Loucy (cell line): Measurements from ENCODE around the gene PDLIM4.

Source experiments
- H2AFZ ChIP-seq: fragments of 200-600 bp; sonication (generic); 2 replicates; pipeline ENCODE4 v1.6.0; 2016; ENCODE audit warnings: antibody characterized with exemption, mild to moderate bottlenecking, low read length, moderate library complexity
- H3F3A ChIP-seq: fragments of 200-600 bp; 2 replicates; pipeline ENCODE4 v1.6.0; 2016; ENCODE audit warnings: antibody characterized with exemption, low read depth, mild to moderate bottlenecking
- H3K27me3 ChIP-seq: fragments of 200-600 bp; sonication (generic); 2 replicates; pipeline ENCODE4 v1.6.1; 2014; ENCODE audit warnings: low read length, mild to moderate bottlenecking; ENCODE audit not compliant: insufficient read depth, poor library complexity, severe bottlenecking
- H3K36me3 ChIP-seq: fragments of 200-600 bp; sonication (generic); 2 replicates; pipeline ENCODE4 v1.6.1; 2016; ENCODE audit warnings: low read length; ENCODE audit not compliant: insufficient read depth
- H3K4me1 ChIP-seq: fragments of 200-600 bp; sonication (generic); 2 replicates; pipeline ENCODE4 v1.5.1; 2014; ENCODE audit warnings: low read length, mild to moderate bottlenecking; ENCODE audit not compliant: insufficient read depth, poor library complexity, severe bottlenecking
- H3K4me2 ChIP-seq: fragments of 200-600 bp; sonication (generic); 2 replicates; pipeline ENCODE4 v1.6.0; 2014; ENCODE audit warnings: antibody characterized with exemption, low read length, low read depth, mild to moderate bottlenecking; ENCODE audit not compliant: poor library complexity, severe bottlenecking
- H3K4me3 ChIP-seq: fragments of 200-600 bp; sonication (generic); 2 replicates; pipeline ENCODE4 v1.5.1; 2014; ENCODE audit warnings: low read length, mild to moderate bottlenecking, mixed read lengths; ENCODE audit not compliant: poor library complexity, severe bottlenecking
- H3K79me2 ChIP-seq: fragments of 200-600 bp; sonication (generic); 2 replicates; pipeline ENCODE4 v1.6.1; 2014; ENCODE audit warnings: low read length; ENCODE audit not compliant: insufficient read depth
- H3K9ac ChIP-seq: fragments of 200-600 bp; sonication (generic); 2 replicates; pipeline ENCODE4 v1.6.0; 2014; ENCODE audit warnings: mild to moderate bottlenecking, low read depth, low read length, moderate library complexity; ENCODE audit not compliant: poor library complexity, severe bottlenecking
- H3K9me2 ChIP-seq: fragments of 200-600 bp; sonication (generic); replicated peaks from 2 replicates; pipeline ENCODE4 v1.6.1; 2016; ENCODE audit warnings: low read depth, low read length, mixed read lengths
- H3K9me3 ChIP-seq: fragments of 200-600 bp; sonication (generic); 2 replicates; pipeline ENCODE4 v1.6.1; 2014; ENCODE audit warnings: mild to moderate bottlenecking, antibody characterized with exemption, low read length, low read depth; ENCODE audit not compliant: insufficient read depth
- H4K20me1 ChIP-seq: fragments of 200-600 bp; sonication (generic); 2 replicates; pipeline ENCODE4 v1.6.0; 2014; ENCODE audit warnings: antibody characterized with exemption, low read length, mild to moderate bottlenecking; ENCODE audit not compliant: insufficient read depth, poor library complexity, severe bottlenecking
- EZH2phosphoT487 ChIP-seq: fragments of 200-600 bp; IDR thresholded peaks from 2 replicates; pipeline ENCODE4 v1.6.1; 2018; ENCODE audit warnings: antibody characterized with exemption, mild to moderate bottlenecking, moderate library complexity, borderline replicate concordance
- TF ChIP-seq, protein P1 (sequence below): fragments of 200-600 bp; sonication (generic); conservative IDR thresholded peaks from 2 replicates; pipeline ENCODE4 v1.5.1; 2014; ENCODE audit warnings: mild to moderate bottlenecking, antibody characterized with exemption, low read length

The PDLIM4 gene

DNA sequence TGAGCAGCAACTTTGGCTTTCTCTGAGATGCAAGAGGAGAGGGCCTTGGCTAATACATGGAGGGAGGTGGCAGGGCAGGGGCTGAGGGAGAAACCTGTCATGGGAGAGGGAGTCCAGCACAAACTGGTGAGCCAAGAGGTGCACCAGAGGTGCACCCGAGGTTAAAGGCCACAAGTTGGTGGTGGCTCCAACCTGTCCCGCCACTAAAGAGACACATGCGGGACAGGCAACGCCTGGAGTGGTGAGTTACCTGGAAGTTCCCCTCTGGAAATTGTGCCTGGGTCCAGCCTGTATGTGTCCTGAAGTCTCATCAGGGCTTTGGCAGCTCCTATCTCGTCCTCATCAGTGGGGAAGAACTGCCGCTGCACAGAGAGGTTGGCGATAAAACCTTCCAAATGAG lies 43.8 kb upstream of the PDLIM4 start:
- Histone ChIP-seq H3K27me3 (no peaks in the 10 kb centered on the region), H3K36me3 (no peaks in the 10 kb centered on the region), H3K4me2 (no peak overlapping the region), H3F3A (no peaks in the 10 kb centered on the region), H3K4me1 (peaks cover 5% of the 10 kb centered on the region), H3K9me3 (no peaks in the 10 kb centered on the region), H3K79me2 (no peaks in the 10 kb centered on the region), H3K4me3 (no peak overlapping the region), H4K20me1 (no peaks in the 10 kb centered on the region), H2AFZ (no peak overlapping the region), H3K9me2 (no peaks in the 10 kb centered on the region), H3K9ac (no peak overlapping the region)
- TF ChIP-seq, protein P1, sequence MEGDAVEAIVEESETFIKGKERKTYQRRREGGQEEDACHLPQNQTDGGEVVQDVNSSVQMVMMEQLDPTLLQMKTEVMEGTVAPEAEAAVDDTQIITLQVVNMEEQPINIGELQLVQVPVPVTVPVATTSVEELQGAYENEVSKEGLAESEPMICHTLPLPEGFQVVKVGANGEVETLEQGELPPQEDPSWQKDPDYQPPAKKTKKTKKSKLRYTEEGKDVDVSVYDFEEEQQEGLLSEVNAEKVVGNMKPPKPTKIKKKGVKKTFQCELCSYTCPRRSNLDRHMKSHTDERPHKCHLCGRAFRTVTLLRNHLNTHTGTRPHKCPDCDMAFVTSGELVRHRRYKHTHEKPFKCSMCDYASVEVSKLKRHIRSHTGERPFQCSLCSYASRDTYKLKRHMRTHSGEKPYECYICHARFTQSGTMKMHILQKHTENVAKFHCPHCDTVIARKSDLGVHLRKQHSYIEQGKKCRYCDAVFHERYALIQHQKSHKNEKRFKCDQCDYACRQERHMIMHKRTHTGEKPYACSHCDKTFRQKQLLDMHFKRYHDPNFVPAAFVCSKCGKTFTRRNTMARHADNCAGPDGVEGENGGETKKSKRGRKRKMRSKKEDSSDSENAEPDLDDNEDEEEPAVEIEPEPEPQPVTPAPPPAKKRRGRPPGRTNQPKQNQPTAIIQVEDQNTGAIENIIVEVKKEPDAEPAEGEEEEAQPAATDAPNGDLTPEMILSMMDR: no peak
- no peak for TF ChIP-seq EZH2phosphoT487

GRCh38 chr5:132214491-132214890 lies 43.0 kb upstream of the PDLIM4 start:
- no peaks in the 10 kb centered on the region for H3K36me3 ChIP-seq
- no peaks in the 10 kb centered on the region for H4K20me1 ChIP-seq

GRCh38 chr5:132215329-132215728 lies 42.2 kb upstream of the PDLIM4 start:
- no peak overlapping the region for H3K9ac ChIP-seq
- H3K9me3 ChIP-seq: no peaks in the 10 kb centered on the region
- H3K79me2 ChIP-seq: no peaks in the 10 kb centered on the region
- no peak overlapping the region for H2AFZ ChIP-seq
- H3K36me3 ChIP-seq: no peaks in the 10 kb centered on the region
- H3K4me2 ChIP-seq: no peak overlapping the region
- H3K9me2 ChIP-seq: no peaks in the 10 kb centered on the region
- TF ChIP-seq, protein P1: no peak
- no peak for TF ChIP-seq EZH2phosphoT487
- H3K4me1 ChIP-seq: no peaks in the 10 kb centered on the region
- no peak overlapping the region for H3K4me3 ChIP-seq
- H4K20me1 ChIP-seq: no peaks in the 10 kb centered on the region
- H3F3A ChIP-seq: no peaks in the 10 kb centered on the region
- H3K27me3 ChIP-seq: no peaks in the 10 kb centered on the region

More at GRCh38 chr5:132214491-132214890, 43.0 kb upstream of the PDLIM4 start:
- Histone ChIP-seq H3K4me1 (no peaks in the 10 kb centered on the region), H3K9ac (no peak overlapping the region), H3K79me2 (no peaks in the 10 kb centered on the region), H2AFZ (no peak overlapping the region), H3F3A (no peaks in the 10 kb centered on the region), H3K9me3 (no peaks in the 10 kb centered on the region), H3K4me3 (no peak overlapping the region), H3K4me2 (no peak overlapping the region), H3K9me2 (no peaks in the 10 kb centered on the region), H3K27me3 (no peaks in the 10 kb centered on the region)
- TF ChIP-seq, protein P1: no peak
- TF ChIP-seq EZH2phosphoT487: no peak
